ENCODE results near the gene MAP3K7.

DNA sequence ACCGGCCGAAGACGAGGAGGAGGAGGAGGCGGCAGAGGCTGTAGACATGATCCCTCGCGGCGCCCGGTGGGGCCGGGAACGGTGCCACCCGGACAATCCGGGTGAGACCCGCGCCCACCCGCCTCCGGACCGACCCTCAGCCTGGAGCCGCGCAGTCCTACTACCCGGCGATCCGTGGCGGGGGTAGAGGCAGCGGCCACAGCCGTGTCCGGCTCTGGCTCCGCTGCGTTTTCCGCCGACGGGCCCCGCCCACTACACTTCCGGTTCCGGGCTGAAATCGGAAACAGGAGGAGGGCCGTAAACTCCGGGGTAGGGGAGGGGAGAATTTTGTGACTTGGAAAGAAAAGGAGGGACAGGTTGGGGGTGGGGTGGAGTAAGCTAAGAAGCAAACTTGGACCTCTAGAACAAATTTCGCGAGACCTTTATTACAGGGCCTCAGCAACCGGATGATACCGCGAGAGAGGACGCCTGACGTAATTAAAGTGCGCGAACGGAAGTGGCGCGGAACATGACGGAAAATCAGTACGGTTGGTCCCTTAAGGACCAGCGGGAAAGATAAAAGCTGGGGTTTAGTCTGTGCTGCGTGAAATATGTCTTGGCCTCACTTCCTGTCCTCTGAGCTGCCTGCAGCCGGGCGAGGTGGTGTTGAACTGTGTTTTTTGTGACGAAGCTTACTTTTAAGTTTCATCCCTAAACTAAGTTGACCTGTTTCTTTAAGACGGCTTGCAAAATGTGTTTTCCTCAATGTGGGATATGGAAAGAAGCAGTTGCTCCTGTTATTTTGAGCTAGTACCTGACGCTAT is at the start of gene MAP3K7:
- TF ChIP-seq EP300 (IDR thresholded peaks at IDR 0.05) (peak in 1 of 4 donors; percentile 1), POLR2A (IDR thresholded peaks at IDR 0.05) (peak in 2 of 4 donors; percentile 78 to 82), POLR2AphosphoS5 (IDR thresholded peaks at IDR 0.05) (peak; percentile 84)
- TF ChIP-seq, protein P1, sequence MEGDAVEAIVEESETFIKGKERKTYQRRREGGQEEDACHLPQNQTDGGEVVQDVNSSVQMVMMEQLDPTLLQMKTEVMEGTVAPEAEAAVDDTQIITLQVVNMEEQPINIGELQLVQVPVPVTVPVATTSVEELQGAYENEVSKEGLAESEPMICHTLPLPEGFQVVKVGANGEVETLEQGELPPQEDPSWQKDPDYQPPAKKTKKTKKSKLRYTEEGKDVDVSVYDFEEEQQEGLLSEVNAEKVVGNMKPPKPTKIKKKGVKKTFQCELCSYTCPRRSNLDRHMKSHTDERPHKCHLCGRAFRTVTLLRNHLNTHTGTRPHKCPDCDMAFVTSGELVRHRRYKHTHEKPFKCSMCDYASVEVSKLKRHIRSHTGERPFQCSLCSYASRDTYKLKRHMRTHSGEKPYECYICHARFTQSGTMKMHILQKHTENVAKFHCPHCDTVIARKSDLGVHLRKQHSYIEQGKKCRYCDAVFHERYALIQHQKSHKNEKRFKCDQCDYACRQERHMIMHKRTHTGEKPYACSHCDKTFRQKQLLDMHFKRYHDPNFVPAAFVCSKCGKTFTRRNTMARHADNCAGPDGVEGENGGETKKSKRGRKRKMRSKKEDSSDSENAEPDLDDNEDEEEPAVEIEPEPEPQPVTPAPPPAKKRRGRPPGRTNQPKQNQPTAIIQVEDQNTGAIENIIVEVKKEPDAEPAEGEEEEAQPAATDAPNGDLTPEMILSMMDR (IDR thresholded peaks at IDR 0.05): peak in 1 of 6 experiments; percentile 16

Data from upper lobe of left lung (tissue), 4 donors.